ENCODE data around the gene PACRG.

PACRG gene

GRCh38 chr6:163185744-163186143 is 458.0 kb downstream of the PACRG start:
- no peak for DNase-seq

- no peak for DNase-seq
These were observed 458.8 kb downstream of the PACRG start for GRCh38 chr6:163186527-163186926.

GRCh38 chr6:163187201-163187600 is 459.4 kb downstream of the PACRG start:
- no peak for DNase-seq

- no peak for DNase-seq
These were observed 459.8 kb downstream of the PACRG start for GRCh38 chr6:163187606-163188005.

GRCh38 chr6:163188746-163189145 is 461.0 kb downstream of the PACRG start:
- DNase-seq, result no peak

- no peak for DNase-seq
These were observed 461.8 kb downstream of the PACRG start for GRCh38 chr6:163189609-163190008.

- no peak for DNase-seq
These were observed 463.0 kb downstream of the PACRG start for GRCh38 chr6:163190786-163191185.

GRCh38 chr6:163191704-163192537 is 464.1 kb downstream of the PACRG start:
- DNase-seq, result no peak

- no peak for DNase-seq
These were observed 464.8 kb downstream of the PACRG start for GRCh38 chr6:163192591-163192990.

- DNase-seq, result no peak
These were observed 465.6 kb downstream of the PACRG start for GRCh38 chr6:163193326-163193725.

GRCh38 chr6:163195721-163196691 is 468.2 kb downstream of the PACRG start:
- DNase-seq, result no peak

GRCh38 chr6:163197839-163198238 is 470.1 kb downstream of the PACRG start:
- DNase-seq, result no peak

- DNase-seq, result no peak
These were observed 470.6 kb downstream of the PACRG start for GRCh38 chr6:163198396-163198795.

GRCh38 chr6:163199371-163199770 is 471.6 kb downstream of the PACRG start:
- DNase-seq, result no peak

GRCh38 chr6:163200289-163200688 is 472.5 kb downstream of the PACRG start:
- no peak for DNase-seq

GRCh38 chr6:163200694-163201093 is 472.9 kb downstream of the PACRG start:
- DNase-seq, result no peak

- DNase-seq, result no peak
These were observed 474.1 kb downstream of the PACRG start for GRCh38 chr6:163201855-163202254.

GRCh38 chr6:163206196-163206595 is 478.4 kb downstream of the PACRG start:
- DNase-seq, result no peak

GRCh38 chr6:163207431-163208383 is 479.9 kb downstream of the PACRG start:
- no peak for DNase-seq

- DNase-seq, result no peak
These were observed 481.2 kb downstream of the PACRG start for GRCh38 chr6:163209005-163209404.

GRCh38 chr6:163212123-163212522 is 484.3 kb downstream of the PACRG start:
- no peak for DNase-seq

GRCh38 chr6:163214259-163214658 is 486.5 kb downstream of the PACRG start:
- DNase-seq, result no peak
